HG03064 (cell line): Measurements from ENCODE around the gene CYTH2.

Experiments used
- ATAC-seq: cut with Tn5 transposase; IDR thresholded peaks from one replicate; pipeline ENCODE4 v1.9.1; 2021; ENCODE audit warnings: low read depth; ENCODE audit not compliant: unreplicated experiment

The CYTH2 gene

GRCh38 chr19:48492925-48493717, 24.0 kb downstream of the CYTH2 start:
- ATAC-seq: peak; percentile 64

GRCh38 chr19:48493718-48494401, 24.7 kb downstream of the CYTH2 start:
- peak; percentile 7 for ATAC-seq

GRCh38 chr19:48495396-48495795, 26.2 kb downstream of the CYTH2 start:
- ATAC-seq: no peak

GRCh38 chr19:48496959-48497727, 28.0 kb downstream of the CYTH2 start:
- no peak for ATAC-seq

GRCh38 chr19:48497728-48498594, 28.8 kb downstream of the CYTH2 start:
- ATAC-seq: no peak

GRCh38 chr19:48498595-48499311, 29.6 kb downstream of the CYTH2 start:
- ATAC-seq: no peak

GRCh38 chr19:48499316-48500090, 30.3 kb downstream of the CYTH2 start:
- ATAC-seq: no peak

- ATAC-seq: no peak
Observed at GRCh38 chr19:48500830-48501493, 31.8 kb downstream of the CYTH2 start.

- no peak for ATAC-seq
Observed at GRCh38 chr19:48501494-48502349, 32.6 kb downstream of the CYTH2 start.

- ATAC-seq: no peak
Observed at GRCh38 chr19:48502350-48503018, 33.3 kb downstream of the CYTH2 start.

GRCh38 chr19:48506138-48506733, 37.1 kb downstream of the CYTH2 start:
- no peak for ATAC-seq

GRCh38 chr19:48507911-48508439, 38.8 kb downstream of the CYTH2 start:
- no peak for ATAC-seq

- ATAC-seq: no peak
Observed at GRCh38 chr19:48508729-48509411, 39.7 kb downstream of the CYTH2 start.

- ATAC-seq: no peak
Observed at GRCh38 chr19:48509467-48510194, 40.5 kb downstream of the CYTH2 start.
